H1 (cell line): ENCODE measurements around the gene RNF32. TPM values are rescaled to one million over a fixed set of nuclear protein-coding genes. Genes with fewer than 3 reads are reported as not detected.

Experiments
- CTCF ChIA-PET: fragments of 300-600 bp; sonication (Branson Sonifier 250); formaldehyde crosslinking; loops from one replicate; lab custom pipeline; 2021; ENCODE audit not compliant: partially characterized antibody; lab: Charles Lee
- POLR2A ChIA-PET: fragments of 300-600 bp; sonication (Branson Sonifier 250); formaldehyde crosslinking; loops from one replicate; lab custom pipeline; 2021; ENCODE audit warnings: inconsistent platforms; ENCODE audit not compliant: partially characterized antibody; lab: Charles Lee
- DNase-seq, 2 experiments: peaks; one replicate each; pipeline versions ENCODE4 v3.0.0 to v3.0.0-alpha.2; 2010 to 2022; ENCODE audit warnings: low spot score in 2 of 2, low read depth in 1 of 2, mixed read lengths in 1 of 2
- FAIRE-seq: peaks from 2 replicates; lab custom pipeline; 2011; peaks lifted over from hg19 to GRCh38; lab: Jason Lieb, UNC
- H2AFZ ChIP-seq: 2 replicates; pipeline ENCODE4 v1.8.1; 2012; ENCODE audit warnings: low read length, inconsistent platforms
- H2AK5ac ChIP-seq: 2 replicates; pipeline ENCODE4 v1.6.1; 2013; ENCODE audit warnings: low read depth, low read length
- H2BK120ac ChIP-seq: replicated peaks from 2 replicates; pipeline ENCODE3; 2013; ENCODE audit warnings: low read depth, low read length, inconsistent platforms
- H2BK12ac ChIP-seq: 2 replicates; pipeline ENCODE4 v1.6.1; 2013; ENCODE audit warnings: low read depth, low read length
- H2BK15ac ChIP-seq: 2 replicates; pipeline ENCODE4 v1.6.1; 2013; ENCODE audit warnings: low read length
- H2BK20ac ChIP-seq: 2 replicates; pipeline ENCODE4 v1.6.1; 2013; ENCODE audit warnings: low read length
- H2BK5ac ChIP-seq: 2 replicates; pipeline ENCODE4 v1.6.1; 2013; ENCODE audit warnings: low read depth, low read length
- H3K14ac ChIP-seq: 2 replicates; pipeline ENCODE4 v1.6.1; 2013; ENCODE audit warnings: inconsistent platforms; ENCODE audit not compliant: insufficient read length
- H3K18ac ChIP-seq: 2 replicates; pipeline ENCODE4 v1.6.1; 2013; ENCODE audit warnings: low read length; ENCODE audit errors: extremely low read depth
- H3K23ac ChIP-seq: 2 replicates; pipeline ENCODE4 v1.6.1; 2013; ENCODE audit warnings: inconsistent platforms; ENCODE audit not compliant: insufficient read length
- H3K23me2 ChIP-seq: 2 replicates; pipeline ENCODE4 v1.6.1; 2013; ENCODE audit warnings: low read depth, low read length
- H3K27ac ChIP-seq: 2 replicates; pipeline ENCODE4 v1.6.1; 2011; ENCODE audit warnings: low read depth, low read length, inconsistent platforms
- H3K27me3 ChIP-seq, 4 experiments: replicated peaks in 1 of 4; 1 replicate in 1 of 4; 2 replicates in 3 of 4; pipeline versions ENCODE4 v1.6.1 to v1.8.1; 2011 to 2013; ENCODE audit warnings: low read length in 3 of 4, mild to moderate bottlenecking in 3 of 4, inconsistent platforms in 2 of 4, mixed read lengths in 2 of 4, moderate library complexity in 1 of 4; ENCODE audit not compliant: control insufficient read depth in 3 of 4, insufficient read depth in 3 of 4; ENCODE audit errors: extremely low read depth in 1 of 4
- H3K36me3 ChIP-seq, 4 experiments: 2 replicates each; pipeline versions ENCODE4 v1.6.1 to v1.8.1; 2011 to 2013; ENCODE audit warnings: mild to moderate bottlenecking in 4 of 4, low read length in 3 of 4, moderate library complexity in 2 of 4, control low read depth in 1 of 4, inconsistent platforms in 1 of 4; ENCODE audit not compliant: insufficient read depth in 4 of 4, control insufficient read depth in 2 of 4
- H3K4ac ChIP-seq: replicated peaks from 2 replicates; pipeline ENCODE3; 2013; ENCODE audit warnings: low read length, low read depth, mixed read lengths, inconsistent platforms; ENCODE audit not compliant: insufficient read length
- H3K4me1 ChIP-seq, 4 experiments: replicated peaks in 1 of 4; 1 replicate in 1 of 4; 2 replicates in 3 of 4; pipeline versions ENCODE4 v1.6.1 to v1.8.1; 2011 to 2013; ENCODE audit warnings: low read length in 3 of 4, inconsistent platforms in 2 of 4, mixed read lengths in 1 of 4; ENCODE audit not compliant: insufficient read depth in 4 of 4, control insufficient read depth in 3 of 4
- H3K4me2 ChIP-seq, 2 experiments: 2 replicates each; pipeline versions ENCODE4 v1.6.1 to v1.8.1; 2011 to 2013; ENCODE audit warnings: low read depth in 2 of 2, low read length in 2 of 2, control low read depth in 1 of 2, inconsistent platforms in 1 of 2, mild to moderate bottlenecking in 1 of 2; ENCODE audit not compliant: insufficient read depth in 1 of 2
- H3K4me3 ChIP-seq, 4 experiments: fragments of 200-600, 300-600 bp in 1 of 4; sonication (generic), shearing (Covaris generic), sonication (Bioruptor Twin) in 1 of 4; 2 replicates each; pipeline versions ENCODE4 v1.5.1 to v1.8.1; 2011 to 2016; ENCODE audit warnings: low read length in 4 of 4, low read depth in 3 of 4, control low read depth in 2 of 4, inconsistent platforms in 2 of 4, mild to moderate bottlenecking in 2 of 4, mixed read lengths in 1 of 4, moderate library complexity in 1 of 4; ENCODE audit not compliant: insufficient read depth in 2 of 4; ENCODE audit errors: extremely low read depth in 1 of 4
- H3K56ac ChIP-seq: replicated peaks from 2 replicates; pipeline ENCODE3; 2013; ENCODE audit warnings: low read depth, mild to moderate bottlenecking, mixed read lengths, low read length, inconsistent platforms; ENCODE audit not compliant: insufficient read length
- H3K79me1 ChIP-seq: 2 replicates; pipeline ENCODE4 v1.6.1; 2013; ENCODE audit warnings: low read depth, low read length, control low read depth
- H3K79me2 ChIP-seq, 2 experiments: 2 replicates each; pipeline versions ENCODE4 v1.6.1 to v1.8.1; 2012 to 2013; ENCODE audit warnings: low read length in 2 of 2, mild to moderate bottlenecking in 2 of 2, inconsistent platforms in 1 of 2; ENCODE audit not compliant: insufficient read depth in 2 of 2, control insufficient read depth in 1 of 2
- H3K9ac ChIP-seq, 4 experiments: replicated peaks in 1 of 4; 1 replicate in 1 of 4; 2 replicates in 3 of 4; pipeline versions ENCODE4 v1.6.1 to v1.8.1; 2011 to 2013; ENCODE audit warnings: low read depth in 3 of 4, low read length in 3 of 4, control low read depth in 2 of 4, mild to moderate bottlenecking in 2 of 4, moderate library complexity in 2 of 4, inconsistent platforms in 1 of 4; ENCODE audit errors: extremely low read depth in 1 of 4
- H3K9me3 ChIP-seq, 2 experiments: 2 replicates each; pipeline versions ENCODE4 v1.6.1 to v1.8.1; 2012 to 2013; ENCODE audit warnings: mild to moderate bottlenecking in 2 of 2, moderate library complexity in 2 of 2, control low read depth in 1 of 2, inconsistent platforms in 1 of 2, low read depth in 1 of 2, low read length in 1 of 2, mixed read lengths in 1 of 2; ENCODE audit not compliant: insufficient read depth in 2 of 2
- H4K20me1 ChIP-seq, 2 experiments: replicated peaks in 1 of 2; 2 replicates each; pipeline versions ENCODE3 to v1.8.1; 2011 to 2013; ENCODE audit warnings: inconsistent platforms in 2 of 2, low read length in 2 of 2, mild to moderate bottlenecking in 1 of 2; ENCODE audit not compliant: insufficient read depth in 2 of 2, control insufficient read depth in 1 of 2
- H4K5ac ChIP-seq: 2 replicates; pipeline ENCODE4 v1.6.1; 2013; ENCODE audit warnings: low read length, low read depth, mixed read lengths, inconsistent platforms; ENCODE audit not compliant: insufficient read length
- H4K8ac ChIP-seq: 2 replicates; pipeline ENCODE4 v1.8.0; 2013; ENCODE audit warnings: mild to moderate bottlenecking, moderate library complexity, low read length, inconsistent platforms; ENCODE audit not compliant: insufficient read depth; ENCODE audit errors: extremely low read depth
- H4K91ac ChIP-seq: replicated peaks from 2 replicates; pipeline ENCODE3; 2013; ENCODE audit warnings: low read length, mixed read lengths, inconsistent platforms; ENCODE audit not compliant: insufficient read length
- BACH1 ChIP-seq: IDR thresholded peaks from 2 replicates; pipeline ENCODE4 v1.6.1; 2012; ENCODE audit warnings: low read length, improper control_type of control experiment
- GABPA ChIP-seq: IDR thresholded peaks from 2 replicates; pipeline ENCODE4 v1.6.1; 2011; ENCODE audit warnings: mild to moderate bottlenecking, low read length, moderate library complexity, borderline replicate concordance; ENCODE audit not compliant: insufficient read depth
- KDM1A ChIP-seq: fragments of 200-600, 300-600 bp; sonication (generic); IDR thresholded peaks from 2 replicates; pipeline ENCODE4 v1.7.1; 2016; ENCODE audit warnings: mild to moderate bottlenecking, low read length, borderline replicate concordance
- NANOG ChIP-seq: IDR thresholded peaks from 2 replicates; pipeline ENCODE4 v1.6.1; 2011; ENCODE audit warnings: low read length, low read depth, mild to moderate bottlenecking, inconsistent platforms; ENCODE audit not compliant: insufficient read depth, poor library complexity, severe bottlenecking
- RAD21 ChIP-seq, 2 experiments: IDR thresholded peaks in 1 of 2; conservative IDR thresholded peaks in 1 of 2; 2 replicates each; pipeline ENCODE4 v1.6.1; 2011; ENCODE audit warnings: low read depth in 2 of 2, low read length in 2 of 2, improper control_type of control experiment in 1 of 2, inconsistent platforms in 1 of 2, mild to moderate bottlenecking in 1 of 2, moderate library complexity in 1 of 2
- TBP ChIP-seq: IDR thresholded peaks from 2 replicates; pipeline ENCODE4 v1.6.1; 2011; ENCODE audit warnings: low read depth, low read length, improper control_type of control experiment
- WGBS, 2 experiments: shearing (Covaris generic) in 1 of 2; methylation state at CpG; one replicate each; pipeline versions ENCODE4 v1.1.6 to v1.1.7; 2013 to 2015; ENCODE audit warnings: low lambda C conversion rate in 2 of 2, mixed read lengths in 2 of 2, inconsistent platforms in 1 of 2, low coverage in 1 of 2, missing lambda C conversion rate in 1 of 2; ENCODE audit not compliant: insufficient replicate concordance in 2 of 2, insufficient coverage in 1 of 2, insufficient read length in 1 of 2; ENCODE audit errors: extremely low coverage in 1 of 2, missing lambda C conversion rate in 1 of 2; 5-methylcytosine and 5-hydroxymethylcytosine counted together
- polyA plus RNA-seq, 7 experiments: library from polyadenylated mRNA; depleted of rRNA in 3 of 7; stranded (reverse) in 5 of 7; unstranded in 2 of 7; fragments of >200 nt in 5 of 7; fragments of 200-250 nt in 2 of 7; gene quantifications; 1 replicate in 5 of 7; 2 replicates in 1 of 7; 4 replicates in 1 of 7; pipeline versions ENCODE4 v1.2.1 to v1.2.3, GENCODE V29; 2011 to 2013; ENCODE audit warnings: missing spikeins in 2 of 7, mixed read lengths in 2 of 7
- total RNA-seq: library from RNA; stranded (reverse); fragmentation: NEBNext Ultra II Directional; extraction: Animal tissue kit (Norgen Biotek cat#: 25700); gene quantifications from 2 replicates; pipeline ENCODE4 v1.2.1, GENCODE V29; 2021

Gene RNF32
- total and polyA plus RNA-seq, 2 of the 8 experiments (the other 6 are each of a cell fraction or from before 2014, with no cell fraction given) = 0.48 to 1.2 TPM

GRCh38 chr7:156592155-156592884, 48.3 kb upstream of the RNF32 start:
- no peak overlapping the region for H2BK15ac ChIP-seq
- H4K5ac ChIP-seq = no peak overlapping the region
- H3K23me2 ChIP-seq = no peaks in the 10 kb centered on the region
- no peak overlapping the region for H3K14ac ChIP-seq
- no peak for TF ChIP-seq GABPA
- no peak for TF ChIP-seq BACH1
- no peak for TF ChIP-seq TBP
- TF ChIP-seq KDM1A = no peak
- no peak for TF ChIP-seq RAD21 (IDR thresholded peaks at IDR 0.05 in 1 of 2, conservative IDR thresholded peaks at IDR 0.05 in 1 of 2; ENCODE audit: low read depth in 2 of 2, low read length in 2 of 2)
- no peak for TF ChIP-seq NANOG
- TF ChIP-seq, all 59 proteins: peak for 0
- Histone ChIP-seq H3K56ac (no peak overlapping the region), H4K91ac (no peak overlapping the region), H3K27me3 (peaks cover 0 to 3% (median 0%) of the 10 kb centered on the region in 4 experiments; a peak in 1 of 7 replicates), H2AFZ (no peak overlapping the region), H2BK5ac (no peak overlapping the region), H2AK5ac (no peak overlapping the region), H3K4me3 (no peak overlapping the region), H3K18ac (no peak overlapping the region), H3K4me2 (no peak overlapping the region), H3K23ac (no peak overlapping the region), H2BK12ac (no peak overlapping the region), H3K4me1 (no peaks in the 10 kb centered on the region), H3K36me3 (no peaks in the 10 kb centered on the region), H3K9me3 (peaks cover 6 to 10% of the 10 kb centered on the region in 2 experiments; a peak in 1 of 4 replicates), H2BK20ac (no peak overlapping the region), H3K9ac (no peak overlapping the region), H4K20me1 (no peaks in the 10 kb centered on the region), H2BK120ac (no peak overlapping the region), H4K8ac (no peak overlapping the region), H3K4ac (no peak overlapping the region), H3K27ac (no peak overlapping the region), H3K79me1 (no peaks in the 10 kb centered on the region), H3K79me2 (no peaks in the 10 kb centered on the region)
- ChIA-PET POLR2A (no interaction called here), CTCF (no interaction called here)
- WGBS, 2 experiments = 93% methylated on average over 4 of the region's 4 CpGs; no CpG with 5 or more reads in 1 of the 2 experiments
- no peak for DNase-seq
- FAIRE-seq = no peak
